K562 (cell line): ENCODE results near the gene JADE3.

Experiments used
- ARNT ChIP-seq, 2 experiments: fragments of 450-650 bp; IDR thresholded peaks; 2 replicates each; pipeline ENCODE4 v1.6.1; 2016; ENCODE audit warnings: mild to moderate bottlenecking in 1 of 2
- CSDE1 ChIP-seq, 2 experiments: fragments of 450-650 bp; IDR thresholded peaks; 2 replicates each; pipeline ENCODE4 v1.6.1; 2016; ENCODE audit warnings: mild to moderate bottlenecking in 1 of 2
- CTCF ChIP-seq, 3 experiments: IDR thresholded peaks in 2 of 3; conservative IDR thresholded peaks in 1 of 3; 2 replicates each; pipeline ENCODE4 v1.5.1; 2011 to 2012; ENCODE audit warnings: low read length in 3 of 3, mild to moderate bottlenecking in 3 of 3, control low read depth in 2 of 3, improper control_type of control experiment in 1 of 3, inconsistent platforms in 1 of 3, low read depth in 1 of 3, mixed read lengths in 1 of 3, moderate library complexity in 1 of 3; ENCODE audit not compliant: insufficient read depth in 2 of 3
- EP300 ChIP-seq: IDR thresholded peaks from 2 replicates; pipeline ENCODE4 v1.6.1; 2012; ENCODE audit warnings: low read length, improper control_type of control experiment
- MIER1 ChIP-seq: fragments of 450-650 bp; IDR thresholded peaks from 2 replicates; pipeline ENCODE4 v1.6.1; 2016; ENCODE audit warnings: antibody characterized with exemption, mild to moderate bottlenecking, low read depth
- NFYB ChIP-seq: IDR thresholded peaks from 2 replicates; pipeline ENCODE4 v1.6.1; 2011; ENCODE audit warnings: mild to moderate bottlenecking, moderate library complexity; ENCODE audit not compliant: insufficient read length; ENCODE audit errors: extremely low read depth
- NR2F6 ChIP-seq: fragments of 450-650 bp; formaldehyde crosslinking; IDR thresholded peaks from 2 replicates; pipeline ENCODE4 v1.4.0; 2020; ENCODE audit warnings: mild to moderate bottlenecking
- PML ChIP-seq: IDR thresholded peaks from 2 replicates; pipeline ENCODE4 v1.6.1; 2012; ENCODE audit warnings: low read length, inconsistent platforms
- ZNF274 ChIP-seq: IDR thresholded peaks from 2 replicates; pipeline ENCODE4 v1.6.1; 2011; ENCODE audit warnings: low read depth, mild to moderate bottlenecking, low read length, moderate library complexity, borderline replicate concordance
- ZZZ3 ChIP-seq: fragments of 450-650 bp; IDR thresholded peaks from 2 replicates; pipeline ENCODE4 v1.6.1; 2016; ENCODE audit warnings: antibody characterized with exemption, mild to moderate bottlenecking, moderate library complexity
- TF ChIP-seq, protein P1 (sequence below): fragments of 450-650 bp; conservative IDR thresholded peaks from 2 replicates; pipeline ENCODE4 v1.6.1; 2016; ENCODE audit warnings: missing genetic modification characterization, low read depth, mild to moderate bottlenecking, control low read depth, missing compliant biosample characterization
- TF ChIP-seq, protein P2 (sequence below): sonication (generic); formaldehyde crosslinking; IDR thresholded peaks from 2 replicates; pipeline ENCODE4 v1.9.0; 2022; ENCODE audit warnings: mild to moderate bottlenecking, missing genetic modification reagents
- TF ChIP-seq, protein P3 (sequence below): sonication (generic); formaldehyde crosslinking; IDR thresholded peaks from 2 replicates; pipeline ENCODE4 v1.9.0; 2022; ENCODE audit warnings: mild to moderate bottlenecking, missing genetic modification reagents

GRCh38 chrX:47063179-47063578, 151.0 kb downstream of the JADE3 start:
- TF ChIP-seq, protein P1, sequence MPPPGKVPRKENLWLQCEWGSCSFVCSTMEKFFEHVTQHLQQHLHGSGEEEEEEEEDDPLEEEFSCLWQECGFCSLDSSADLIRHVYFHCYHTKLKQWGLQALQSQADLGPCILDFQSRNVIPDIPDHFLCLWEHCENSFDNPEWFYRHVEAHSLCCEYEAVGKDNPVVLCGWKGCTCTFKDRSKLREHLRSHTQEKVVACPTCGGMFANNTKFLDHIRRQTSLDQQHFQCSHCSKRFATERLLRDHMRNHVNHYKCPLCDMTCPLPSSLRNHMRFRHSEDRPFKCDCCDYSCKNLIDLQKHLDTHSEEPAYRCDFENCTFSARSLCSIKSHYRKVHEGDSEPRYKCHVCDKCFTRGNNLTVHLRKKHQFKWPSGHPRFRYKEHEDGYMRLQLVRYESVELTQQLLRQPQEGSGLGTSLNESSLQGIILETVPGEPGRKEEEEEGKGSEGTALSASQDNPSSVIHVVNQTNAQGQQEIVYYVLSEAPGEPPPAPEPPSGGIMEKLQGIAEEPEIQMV: no peak
- TF ChIP-seq EP300 (no peak), CSDE1 (IDR thresholded peaks at IDR 0.05) (no peak), CTCF (IDR thresholded peaks at IDR 0.05 in 2 of 3, conservative IDR thresholded peaks at IDR 0.05 in 1 of 3; ENCODE audit: insufficient read depth in 2 of 3, low read depth in 1 of 3, low read length in 3 of 3) (no peak), NR2F6 (CRISPR knock-in tag) (no peak), MIER1 (no peak), ZZZ3 (no peak), ARNT (IDR thresholded peaks at IDR 0.05) (no peak), NFYB (no peak), PML (no peak), ZNF274 (no peak)
- TF ChIP-seq, protein P2, sequence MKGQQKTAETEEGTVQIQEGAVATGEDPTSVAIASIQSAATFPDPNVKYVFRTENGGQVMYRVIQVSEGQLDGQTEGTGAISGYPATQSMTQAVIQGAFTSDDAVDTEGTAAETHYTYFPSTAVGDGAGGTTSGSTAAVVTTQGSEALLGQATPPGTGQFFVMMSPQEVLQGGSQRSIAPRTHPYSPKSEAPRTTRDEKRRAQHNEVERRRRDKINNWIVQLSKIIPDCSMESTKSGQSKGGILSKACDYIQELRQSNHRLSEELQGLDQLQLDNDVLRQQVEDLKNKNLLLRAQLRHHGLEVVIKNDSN (CRISPR knock-in tag): no peak
- TF ChIP-seq, protein P3, sequence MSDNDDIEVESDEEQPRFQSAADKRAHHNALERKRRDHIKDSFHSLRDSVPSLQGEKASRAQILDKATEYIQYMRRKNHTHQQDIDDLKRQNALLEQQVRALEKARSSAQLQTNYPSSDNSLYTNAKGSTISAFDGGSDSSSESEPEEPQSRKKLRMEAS (CRISPR knock-in tag): no peak
